HG02623 (cell line): ENCODE results near the gene FOXB2.
"Not testable (repeated sequence)": the region's sequence is repeated elsewhere in the genome, so short reads cannot be mapped to it uniquely, and the experiment has no call there.

ENCODE experiments used
- ATAC-seq: cut with Tn5 transposase; IDR thresholded peaks from one replicate; pipeline ENCODE4 v1.9.1; 2021; ENCODE audit warnings: moderate library complexity; ENCODE audit not compliant: unreplicated experiment

The FOXB2 gene

GRCh38 chr9:77043743-77044142 is 24.3 kb downstream of the FOXB2 start:
- ATAC-seq: not testable (repeated sequence)

- ATAC-seq: not testable (repeated sequence)
These were observed 41.2 kb downstream of the FOXB2 start for GRCh38 chr9:77060681-77061080.

- no peak for ATAC-seq
These were observed 44.3 kb downstream of the FOXB2 start for GRCh38 chr9:77063645-77064285.

- ATAC-seq: no peak
These were observed 46.9 kb downstream of the FOXB2 start for GRCh38 chr9:77066388-77066787.
